ES-I3 (cell line): ENCODE measurements around the gene FAM120AOS.

Source experiments
- H3K36me3 ChIP-seq: 2 replicates; pipeline ENCODE4 v1.6.1; 2013; ENCODE audit warnings: mild to moderate bottlenecking, low read length, control low read depth, moderate library complexity; ENCODE audit not compliant: insufficient read depth
- H3K4me1 ChIP-seq: 2 replicates; pipeline ENCODE4 v1.6.1; 2013; ENCODE audit warnings: mild to moderate bottlenecking, control low read depth, low read length; ENCODE audit not compliant: insufficient read depth
- H3K9ac ChIP-seq: 2 replicates; pipeline ENCODE4 v1.6.1; 2013; ENCODE audit warnings: low read depth, mild to moderate bottlenecking, low read length, moderate library complexity
- H3K9me3 ChIP-seq: 2 replicates; pipeline ENCODE4 v1.6.1; 2013; ENCODE audit warnings: mild to moderate bottlenecking, low read length, moderate library complexity; ENCODE audit not compliant: control insufficient read depth, insufficient read depth

The FAM120AOS gene

GRCh38 chr9:93437996-93438395 lies 15.4 kb downstream of the FAM120AOS start:
- no peaks in the 10 kb centered on the region for H3K4me1 ChIP-seq
- H3K9me3 ChIP-seq, result no peaks in the 10 kb centered on the region
- H3K36me3 ChIP-seq, result no peaks in the 10 kb centered on the region
- H3K9ac ChIP-seq, result no peak overlapping the region

GRCh38 chr9:93436655-93437407 lies 16.6 kb downstream of the FAM120AOS start:
- H3K36me3 ChIP-seq, result no peaks in the 10 kb centered on the region
- H3K4me1 ChIP-seq, result no peaks in the 10 kb centered on the region
- no peaks in the 10 kb centered on the region for H3K9me3 ChIP-seq
- H3K9ac ChIP-seq, result no peak overlapping the region

GRCh38 chr9:93436218-93436617 lies 17.2 kb downstream of the FAM120AOS start:
- no peaks in the 10 kb centered on the region for H3K36me3 ChIP-seq
- H3K9ac ChIP-seq, result no peak overlapping the region
- no peaks in the 10 kb centered on the region for H3K9me3 ChIP-seq
- H3K4me1 ChIP-seq, result no peaks in the 10 kb centered on the region

GRCh38 chr9:93435386-93435785 lies 18.0 kb downstream of the FAM120AOS start:
- H3K4me1 ChIP-seq, result no peaks in the 10 kb centered on the region
- H3K9me3 ChIP-seq, result no peaks in the 10 kb centered on the region

GRCh38 chr9:93434056-93434455 lies 19.3 kb downstream of the FAM120AOS start:
- H3K4me1 ChIP-seq, result no peaks in the 10 kb centered on the region
- H3K9ac ChIP-seq, result no peak overlapping the region
- H3K36me3 ChIP-seq, result no peaks in the 10 kb centered on the region
- no peaks in the 10 kb centered on the region for H3K9me3 ChIP-seq

More at GRCh38 chr9:93435386-93435785, 18.0 kb downstream of the FAM120AOS start:
- H3K36me3 ChIP-seq, result no peaks in the 10 kb centered on the region
- H3K9ac ChIP-seq, result no peak overlapping the region

- Histone ChIP-seq H3K9me3 (no peaks in the 10 kb centered on the region), H3K9ac (no peak overlapping the region), H3K4me1 (no peaks in the 10 kb centered on the region), H3K36me3 (no peaks in the 10 kb centered on the region)
These were observed 20.4 kb downstream of the FAM120AOS start for GRCh38 chr9:93432964-93433363.

GRCh38 chr9:93431539-93432105 lies 21.8 kb downstream of the FAM120AOS start:
- H3K9me3 ChIP-seq, result no peaks in the 10 kb centered on the region
- no peak overlapping the region for H3K9ac ChIP-seq
- no peaks in the 10 kb centered on the region for H3K4me1 ChIP-seq
- H3K36me3 ChIP-seq, result no peaks in the 10 kb centered on the region

GRCh38 chr9:93427655-93428379 lies 25.6 kb downstream of the FAM120AOS start:
- no peaks in the 10 kb centered on the region for H3K4me1 ChIP-seq
- no peaks in the 10 kb centered on the region for H3K36me3 ChIP-seq
- no peaks in the 10 kb centered on the region for H3K9me3 ChIP-seq
- H3K9ac ChIP-seq, result no peak overlapping the region

GRCh38 chr9:93422977-93423616 lies 30.3 kb downstream of the FAM120AOS start:
- no peak overlapping the region for H3K9ac ChIP-seq
- no peaks in the 10 kb centered on the region for H3K9me3 ChIP-seq
- no peaks in the 10 kb centered on the region for H3K4me1 ChIP-seq
- H3K36me3 ChIP-seq, result no peaks in the 10 kb centered on the region

GRCh38 chr9:93419023-93419422 lies 34.4 kb downstream of the FAM120AOS start:
- Histone ChIP-seq H3K9me3 (peaks cover 3% of the 10 kb centered on the region; the same call in 1 of the 2 replicates), H3K4me1 (no peaks in the 10 kb centered on the region), H3K9ac (no peak overlapping the region), H3K36me3 (no peaks in the 10 kb centered on the region)

GRCh38 chr9:93417538-93417937 lies 35.8 kb downstream of the FAM120AOS start:
- Histone ChIP-seq H3K36me3 (no peaks in the 10 kb centered on the region), H3K4me1 (no peaks in the 10 kb centered on the region), H3K9ac (no peak overlapping the region), H3K9me3 (peaks cover 3% of the 10 kb centered on the region; the same call in 1 of the 2 replicates)

GRCh38 chr9:93416530-93417235 lies 36.7 kb downstream of the FAM120AOS start:
- Histone ChIP-seq H3K4me1 (no peaks in the 10 kb centered on the region), H3K9ac (no peak overlapping the region), H3K36me3 (no peaks in the 10 kb centered on the region), H3K9me3 (peaks cover 3% of the 10 kb centered on the region; the same call in 1 of the 2 replicates)

GRCh38 chr9:93415176-93415690 lies 38.1 kb downstream of the FAM120AOS start:
- Histone ChIP-seq H3K9ac (no peak overlapping the region), H3K4me1 (no peaks in the 10 kb centered on the region), H3K9me3 (peaks cover 3% of the 10 kb centered on the region; the same call in 1 of the 2 replicates), H3K36me3 (no peaks in the 10 kb centered on the region)

GRCh38 chr9:93413530-93413929 lies 39.9 kb downstream of the FAM120AOS start:
- H3K9me3 ChIP-seq, result peaks cover 3% of the 10 kb centered on the region; the same call in 1 of the 2 replicates
- no peaks in the 10 kb centered on the region for H3K36me3 ChIP-seq
- no peaks in the 10 kb centered on the region for H3K4me1 ChIP-seq
- no peak overlapping the region for H3K9ac ChIP-seq
